GM21717 (cell line): ENCODE measurements around the gene ZBTB24.

ENCODE experiments used
- ATAC-seq: cut with Tn5 transposase; IDR thresholded peaks from one replicate; pipeline ENCODE4 v1.9.1; 2021; ENCODE audit warnings: mild to moderate bottlenecking, moderate library complexity; ENCODE audit not compliant: unreplicated experiment

ZBTB24 gene

DNA sequence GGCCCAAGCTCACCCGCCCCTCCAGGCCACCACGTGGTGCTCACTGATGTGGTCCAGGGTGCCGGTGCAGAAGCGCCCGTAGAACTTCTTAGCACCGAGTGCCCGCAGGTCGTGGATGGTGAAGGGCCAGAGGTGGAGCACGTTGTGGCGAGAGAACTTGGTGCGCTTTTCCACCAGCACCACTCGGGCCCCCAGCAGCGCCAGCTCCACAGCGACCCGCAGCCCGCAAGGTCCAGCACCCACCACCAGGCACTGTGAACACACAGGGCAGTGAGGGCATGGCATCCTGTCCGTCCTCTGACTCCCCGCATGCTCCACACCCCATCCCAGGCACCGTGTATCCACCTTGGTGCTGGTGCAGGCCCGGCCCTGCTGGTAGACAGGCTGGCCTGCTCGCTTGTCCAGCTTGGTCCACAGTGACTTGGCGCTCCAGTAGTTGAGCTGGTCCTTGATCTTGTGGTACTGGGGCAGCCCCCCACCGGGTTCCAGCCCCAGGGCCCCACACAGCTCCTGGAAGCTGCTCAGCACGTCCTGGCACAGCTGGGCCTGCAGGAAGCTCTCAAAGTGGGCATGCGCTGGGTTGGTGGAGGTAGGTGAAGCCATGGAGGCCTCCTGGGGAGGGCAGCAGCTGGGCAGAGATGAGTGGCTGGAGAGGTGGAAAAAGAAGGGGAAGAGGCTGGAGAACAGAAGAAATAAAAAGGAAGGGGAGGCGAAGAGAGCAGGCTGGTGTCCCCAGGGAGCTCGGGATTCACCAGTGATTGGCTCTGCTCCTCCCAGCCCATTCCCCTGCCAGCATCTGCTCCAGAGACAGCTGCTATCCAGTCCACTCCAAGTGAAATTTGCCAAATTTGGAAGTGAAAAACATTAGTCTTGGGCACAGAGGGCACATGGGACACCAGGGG, 29.2 kb downstream of the ZBTB24 start:
- no peak for ATAC-seq

- no peak for ATAC-seq
Observed at GRCh38 chr6:109453156-109453555, 29.9 kb downstream of the ZBTB24 start.

DNA sequence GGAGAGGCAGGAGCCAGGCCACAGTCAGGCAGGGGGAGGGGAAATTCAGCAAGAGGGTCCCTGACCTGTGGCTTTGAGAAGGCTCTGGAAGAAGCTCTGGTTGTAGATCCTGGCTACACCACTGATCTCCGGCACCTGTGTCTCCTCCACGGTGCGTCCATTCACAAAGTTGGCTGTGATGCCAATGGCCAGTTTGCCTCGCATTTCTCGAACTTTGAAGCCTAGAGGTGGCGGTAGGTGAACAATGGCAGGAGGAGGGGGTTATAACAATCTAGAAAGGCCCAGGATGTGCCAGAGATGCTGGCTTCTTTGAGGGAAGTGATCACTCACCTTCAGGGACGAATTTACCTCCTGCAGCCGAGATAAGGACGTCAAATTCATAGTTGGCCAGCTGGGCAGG, 30.8 kb downstream of the ZBTB24 start:
- ATAC-seq: no peak

DNA sequence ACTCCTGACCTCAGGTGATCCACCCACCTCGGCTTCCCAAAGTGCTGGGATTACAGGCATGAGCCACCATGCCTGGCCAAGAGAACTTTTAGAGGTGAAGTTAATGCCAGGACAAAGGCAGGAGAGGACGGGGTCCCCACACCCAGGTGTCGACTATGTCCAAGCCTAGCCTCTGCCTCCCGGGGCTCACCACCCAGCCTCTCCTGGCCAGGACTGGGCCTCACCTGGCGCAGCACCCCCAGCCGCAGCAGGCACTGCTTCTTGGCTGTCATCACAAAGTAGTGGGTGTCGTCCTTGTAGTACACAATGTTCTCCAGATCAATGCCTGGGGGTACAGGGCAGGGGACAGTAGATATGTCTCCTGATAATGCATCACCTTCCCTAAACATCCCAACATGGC, 31.6 kb downstream of the ZBTB24 start:
- ATAC-seq: no peak

- ATAC-seq: no peak
Observed at GRCh38 chr6:109450801-109451200, 32.2 kb downstream of the ZBTB24 start.

DNA sequence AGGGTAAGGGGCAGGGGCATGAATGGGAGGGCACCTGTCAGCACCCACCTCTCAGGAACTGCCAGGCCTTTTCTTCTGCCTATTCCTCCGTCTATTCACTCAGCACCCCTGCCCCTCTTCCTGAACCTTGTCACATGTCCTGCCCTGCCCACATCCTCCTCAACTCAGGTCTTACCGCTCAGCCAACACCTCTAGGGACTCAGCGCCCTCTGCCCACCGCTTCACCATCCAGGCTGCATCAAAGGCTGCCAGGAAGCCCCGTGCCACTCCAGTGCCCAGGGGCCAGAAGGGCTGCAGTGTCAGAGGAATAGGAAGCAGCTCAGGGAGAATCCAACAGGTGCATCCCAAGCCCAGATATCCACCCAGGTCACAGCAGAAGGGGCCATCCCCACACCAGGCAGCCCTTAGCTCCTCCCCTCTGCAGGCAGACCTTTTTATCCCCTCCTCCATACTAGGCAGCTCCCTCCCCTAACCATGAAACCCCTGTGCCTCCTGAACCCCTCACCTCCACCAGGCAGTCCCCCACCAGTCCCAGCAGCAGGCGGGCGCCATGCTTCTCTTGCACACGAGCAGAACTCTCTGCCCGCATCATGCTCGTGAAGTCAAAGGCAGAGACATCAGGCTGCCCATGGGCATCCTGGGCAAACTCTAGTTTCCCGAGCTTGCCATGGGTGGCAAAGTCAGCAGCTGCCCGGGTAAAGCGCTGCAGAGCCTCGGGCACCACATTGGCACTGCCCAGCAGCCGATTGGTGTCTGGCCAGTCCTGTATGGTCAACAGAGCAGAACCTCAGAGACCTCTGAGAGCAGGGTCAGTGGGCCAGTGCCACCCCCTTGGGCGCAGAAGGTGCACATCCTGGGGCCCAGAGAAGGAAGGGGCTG, 33.0 kb downstream of the ZBTB24 start:
- ATAC-seq: no peak

DNA sequence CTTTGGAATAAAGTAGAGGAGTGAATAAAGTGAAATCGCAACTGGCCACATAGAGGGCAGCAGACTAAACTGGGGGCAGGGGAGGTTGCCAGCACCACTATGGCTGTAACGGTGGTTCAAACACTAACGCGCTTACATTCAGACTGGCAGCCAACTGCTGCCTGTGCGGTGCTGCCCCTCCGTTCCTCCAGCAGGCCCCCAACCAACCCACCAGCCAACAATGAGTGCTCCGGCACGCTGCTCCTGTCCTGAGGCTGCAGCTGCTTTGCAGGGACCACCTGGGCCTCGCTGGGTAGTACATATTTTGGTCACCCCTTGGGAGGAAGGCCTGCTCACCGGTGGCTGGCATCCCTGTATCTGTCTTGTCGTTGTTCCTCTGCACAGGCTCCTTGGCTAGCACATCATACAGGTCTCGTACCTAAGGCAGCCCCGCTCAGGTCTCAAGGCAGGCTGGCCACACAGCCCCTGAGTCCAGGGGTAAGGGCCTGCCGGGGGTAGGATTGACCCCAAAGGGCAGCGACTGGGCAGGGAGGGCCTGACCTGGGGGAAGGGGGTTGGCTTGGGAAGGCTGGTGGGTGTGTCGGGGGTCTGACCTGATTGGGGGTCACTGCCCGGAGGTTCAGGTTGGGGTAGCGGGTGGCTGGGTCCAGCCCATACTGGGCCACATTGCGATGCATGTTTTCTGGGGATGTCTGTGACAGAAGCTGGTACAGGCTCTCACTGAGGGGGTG, 33.8 kb downstream of the ZBTB24 start:
- ATAC-seq: no peak

DNA sequence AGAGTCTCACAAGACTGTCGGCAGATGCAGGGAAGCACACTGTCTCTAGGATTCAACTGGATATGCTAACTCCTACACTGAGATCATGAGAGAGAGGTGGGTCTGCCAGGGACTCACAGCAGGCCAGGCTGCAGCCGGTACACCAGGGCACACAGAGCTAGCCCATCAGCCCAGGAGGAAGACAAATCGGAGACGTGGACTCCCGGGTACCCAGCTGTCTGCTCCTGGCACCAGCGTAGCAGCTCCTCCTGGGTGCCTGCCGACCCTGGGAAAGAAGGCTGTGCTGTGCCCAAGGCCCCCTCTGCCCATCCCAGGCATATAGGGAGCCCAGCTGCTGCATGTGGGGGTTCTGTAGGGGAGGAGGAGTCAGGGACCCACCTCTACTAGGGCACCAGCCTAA, 34.4 kb downstream of the ZBTB24 start:
- no peak for ATAC-seq

DNA sequence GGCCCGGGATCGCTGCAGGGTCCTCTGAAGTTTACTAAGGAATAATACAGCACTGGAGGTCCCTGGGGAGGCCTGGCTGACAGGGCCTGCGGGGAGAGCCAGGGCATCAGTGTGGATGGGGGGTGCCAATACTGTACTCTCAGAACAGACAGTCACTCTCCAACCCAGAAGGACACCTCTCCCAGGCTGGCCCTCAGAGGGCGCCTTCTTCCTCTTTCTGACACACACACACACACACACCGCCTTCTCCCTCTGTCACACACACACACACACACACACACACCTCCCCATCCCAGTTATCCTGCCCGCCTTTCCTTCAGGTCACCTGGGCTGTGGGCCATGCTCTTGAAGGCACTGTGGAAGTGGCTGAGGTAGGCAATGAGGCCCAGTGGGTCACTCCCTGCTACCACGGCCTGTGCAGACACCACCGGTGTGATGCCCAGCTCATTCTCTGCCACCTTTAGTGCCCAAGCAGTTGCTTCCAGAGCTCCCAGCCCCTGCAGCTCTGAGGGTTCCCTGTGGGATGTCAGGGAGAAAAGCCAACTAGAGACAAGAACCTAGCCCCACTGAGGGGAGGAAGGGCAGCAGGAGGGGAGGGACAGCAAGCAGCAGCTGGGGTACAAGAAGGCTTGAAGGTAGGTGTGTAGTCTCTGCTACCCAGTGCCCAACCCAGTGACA, 35.0 kb downstream of the ZBTB24 start:
- ATAC-seq: no peak

GRCh38 chr6:109447087-109447486, 35.9 kb downstream of the ZBTB24 start:
- no peak for ATAC-seq

DNA sequence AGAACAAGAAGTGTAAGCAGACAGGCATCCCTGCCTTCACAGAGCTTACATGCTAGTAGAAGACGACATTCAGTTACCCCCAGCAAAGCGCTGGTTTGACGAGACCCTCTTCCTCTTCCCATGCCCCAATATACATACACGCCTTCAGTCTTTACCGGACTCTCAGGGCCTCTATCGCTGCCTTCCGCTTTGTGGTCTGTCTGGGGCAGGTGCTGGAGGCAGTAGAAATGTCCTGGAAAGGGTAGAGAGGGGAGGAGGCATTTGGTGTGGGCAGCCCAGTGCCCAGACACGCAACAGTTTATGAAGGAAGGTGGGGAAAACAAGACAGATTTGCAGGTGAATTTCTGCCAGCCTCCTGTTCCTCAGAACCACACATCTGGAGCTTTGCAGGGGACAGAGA, 36.5 kb downstream of the ZBTB24 start:
- no peak for ATAC-seq

DNA sequence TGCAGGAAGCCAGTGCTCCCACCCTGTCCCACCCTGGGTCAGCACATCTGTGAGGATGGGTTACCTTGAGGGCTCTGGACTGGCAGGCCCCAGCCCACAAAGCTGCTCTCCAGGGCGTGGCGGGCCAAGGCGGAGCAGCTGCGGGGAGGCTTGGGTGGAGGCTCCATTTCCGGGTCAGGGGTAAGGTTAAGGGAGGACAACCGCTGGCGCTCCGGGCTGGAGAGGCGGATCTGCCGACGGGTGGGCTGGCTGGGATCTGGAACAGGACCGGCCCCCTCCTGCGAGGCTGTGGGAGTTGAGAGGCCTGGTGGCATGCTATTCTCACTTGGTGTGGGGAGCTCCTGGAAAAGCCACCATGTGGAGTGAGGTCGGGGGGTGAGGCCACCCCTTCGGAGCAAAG, 36.9 kb downstream of the ZBTB24 start:
- no peak for ATAC-seq

GRCh38 chr6:109445382-109445781, 37.6 kb downstream of the ZBTB24 start:
- no peak for ATAC-seq

GRCh38 chr6:109443425-109443950, 39.5 kb downstream of the ZBTB24 start:
- no peak for ATAC-seq

DNA sequence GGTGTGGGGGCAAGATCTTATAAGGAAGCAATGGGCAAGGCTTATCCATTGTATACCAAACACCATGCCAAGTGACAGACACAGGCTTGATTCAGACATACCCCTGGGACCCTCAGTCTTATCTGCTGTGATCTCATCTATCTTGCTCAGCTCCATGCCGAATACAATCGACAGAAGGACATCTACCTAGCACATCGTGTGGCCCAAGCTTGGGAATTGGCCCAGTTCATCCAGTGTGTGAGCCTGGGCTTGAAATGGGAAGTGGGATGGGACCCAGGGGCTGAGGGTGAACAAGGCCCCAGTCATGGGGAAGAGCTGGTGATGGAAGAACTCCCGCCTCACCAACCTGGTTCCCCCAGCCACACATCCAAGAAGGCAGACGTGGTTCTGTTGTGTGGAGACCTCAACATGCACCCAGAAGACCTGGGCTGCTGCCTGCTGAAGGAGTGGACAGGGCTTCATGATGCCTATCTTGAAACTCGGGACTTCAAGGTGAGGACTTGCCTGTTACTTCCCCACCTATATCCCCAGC, 40.6 kb downstream of the ZBTB24 start:
- ATAC-seq: no peak

DNA sequence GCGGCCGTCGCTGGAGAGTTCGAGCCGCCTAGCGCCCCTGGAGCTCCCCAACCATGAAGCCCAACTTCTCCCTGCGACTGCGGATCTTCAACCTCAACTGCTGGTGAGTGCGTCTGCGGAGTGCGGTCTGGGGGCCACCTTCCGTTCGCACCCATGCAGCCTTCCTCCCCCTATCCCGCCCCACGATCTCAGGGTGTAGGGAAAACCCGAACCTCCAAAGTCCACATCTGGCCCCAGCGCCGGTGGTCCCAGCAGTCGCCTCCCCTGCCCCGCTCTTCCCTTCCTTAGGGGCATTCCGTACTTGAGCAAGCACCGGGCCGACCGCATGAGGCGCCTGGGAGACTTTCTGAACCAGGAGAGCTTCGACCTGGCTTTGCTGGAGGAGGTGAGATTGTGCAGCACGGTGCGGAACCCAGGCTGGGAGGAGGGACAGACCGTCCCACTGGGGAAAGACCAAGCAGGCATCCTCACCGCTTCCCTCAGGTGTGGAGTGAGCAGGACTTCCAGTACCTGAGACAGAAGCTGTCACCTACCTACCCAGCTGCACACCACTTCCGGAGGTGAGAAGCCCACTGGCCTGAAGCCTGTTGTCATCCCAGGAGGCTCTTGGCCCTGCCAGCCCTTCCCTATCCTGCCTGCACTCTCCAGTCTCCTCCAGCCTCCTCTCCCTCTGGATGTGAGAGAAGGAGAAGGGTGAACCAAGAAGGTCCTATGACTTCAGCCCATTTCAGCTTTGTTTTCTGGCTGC, 41.8 kb downstream of the ZBTB24 start:
- peak; percentile 32 for ATAC-seq

GRCh38 chr6:109440331-109441068, 42.5 kb downstream of the ZBTB24 start, which contains the start of the genes PPIL6 and SMPD2:
Gene PPIL6, minus strand, starts transcription at chr6:109440628. Its CDS starts 38 bp downstream, at chr6:109440590.
Gene SMPD2, plus strand, starts transcription at chr6:109440724. Its CDS starts 398 bp downstream, at chr6:109441122.
- ATAC-seq: peak; percentile 77

DNA sequence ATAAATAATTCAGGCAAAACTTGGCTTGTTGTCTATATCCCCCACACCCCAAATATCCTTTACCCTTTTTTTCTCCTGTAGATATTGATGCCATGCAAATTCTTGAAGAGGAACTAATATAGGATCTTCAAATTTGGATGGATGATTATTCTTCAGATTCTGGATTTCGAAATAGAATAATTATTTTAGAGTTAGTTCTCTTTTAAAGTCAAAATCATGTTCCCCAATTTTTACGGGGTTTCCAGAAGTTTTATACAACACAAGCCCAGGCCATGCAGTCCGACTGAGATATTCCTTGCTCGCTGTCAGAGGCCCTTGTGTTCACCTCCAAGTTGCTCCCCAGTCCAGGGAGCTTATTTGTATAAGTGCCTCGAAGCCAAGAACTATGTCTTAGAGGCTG, 47.0 kb downstream of the ZBTB24 start:
- no peak for ATAC-seq

DNA sequence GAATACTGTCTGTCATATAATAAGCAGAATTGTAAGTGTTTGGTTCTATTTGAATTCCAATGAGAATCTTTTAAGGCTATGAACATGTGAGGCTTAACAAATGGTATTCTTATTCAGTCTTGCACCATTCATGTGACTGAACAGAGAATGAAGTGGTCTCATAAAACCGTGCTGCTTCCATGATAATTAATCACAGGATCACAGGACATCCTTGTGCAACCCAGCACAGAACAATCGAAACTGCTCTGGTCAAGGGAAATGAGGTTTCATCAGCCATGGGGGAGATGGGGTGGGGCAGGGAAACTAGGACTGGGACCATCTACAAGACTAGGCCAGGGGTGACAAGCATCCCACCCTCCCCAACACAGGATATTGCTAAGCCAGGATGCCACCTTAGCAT, 48.6 kb downstream of the ZBTB24 start:
- no peak for ATAC-seq
